ENCODE data around the gene PRSS36.
"Not testable (repeated sequence)": the region's sequence is repeated elsewhere in the genome, so short reads cannot be mapped to it uniquely, and the experiment has no call there.

The PRSS36 gene

GRCh38 chr16:31149894-31150890 lies at the start of gene PRSS36:
Gene PRSS36 (minus strand): TSS chr16:31150066. CDS start chr16:31150035, 31 bp downstream.
- H3K36me3 Mint-ChIP-seq (ENCODE audit: low read depth), result no peaks in the 10 kb centered on the region
- H3K27me3 Mint-ChIP-seq (ENCODE audit: low read depth), result peaks cover 14% of the 10 kb centered on the region
- H3K4me1 Mint-ChIP-seq (ENCODE audit: low read depth), result no peaks in the 10 kb centered on the region

GRCh38 chr16:31199430-31200041 lies 49.7 kb upstream of the PRSS36 start:
- Mint-ChIP-seq H3K27ac (peak overlapping the region; percentile 24), H3K9me3 (no peaks in the 10 kb centered on the region), H3K36me3 (ENCODE audit: low read depth) (peaks cover 32% of the 10 kb centered on the region), H3K4me1 (ENCODE audit: low read depth) (peaks cover 49% of the 10 kb centered on the region), H3K4me3 (peak overlapping the region; percentile 28), H3K27me3 (ENCODE audit: low read depth) (no peaks in the 10 kb centered on the region)

More at GRCh38 chr16:31149894-31150890, at the start of gene PRSS36:
- Mint-ChIP-seq H3K27ac (no peak within 1 kb of the TSS), H3K9me3 (no peaks in the 10 kb centered on the region), H3K4me3 (no peak within 1 kb of the TSS)

- H3K27me3 Mint-ChIP-seq (ENCODE audit: low read depth), result no peaks in the 10 kb centered on the region
- no peaks in the 10 kb centered on the region for H3K9me3 Mint-ChIP-seq
- H3K27ac Mint-ChIP-seq, result peak overlapping the region; percentile 43
- peaks cover 47% of the 10 kb centered on the region for H3K4me1 Mint-ChIP-seq (ENCODE audit: low read depth)
- H3K36me3 Mint-ChIP-seq (ENCODE audit: low read depth), result peaks cover 35% of the 10 kb centered on the region
- no peak overlapping the region for H3K4me3 Mint-ChIP-seq
These were observed 48.5 kb upstream of the PRSS36 start for GRCh38 chr16:31198207-31198882.

- no peak overlapping the region for H3K4me3 Mint-ChIP-seq
- H3K36me3 Mint-ChIP-seq (ENCODE audit: low read depth), result peaks cover 44% of the 10 kb centered on the region
- H3K4me1 Mint-ChIP-seq (ENCODE audit: low read depth), result peaks cover 49% of the 10 kb centered on the region
- H3K27me3 Mint-ChIP-seq (ENCODE audit: low read depth), result no peaks in the 10 kb centered on the region
- H3K9me3 Mint-ChIP-seq, result no peaks in the 10 kb centered on the region
- no peak overlapping the region for H3K27ac Mint-ChIP-seq
These were observed 46.6 kb upstream of the PRSS36 start for GRCh38 chr16:31196324-31197088.

- H3K9me3 Mint-ChIP-seq; H3K27ac Mint-ChIP-seq; H3K4me3 Mint-ChIP-seq; H3K27me3 Mint-ChIP-seq (ENCODE audit: low read depth): not testable (repeated sequence)
- Mint-ChIP-seq H3K36me3 (ENCODE audit: low read depth) (peaks cover 45% of the 10 kb centered on the region), H3K4me1 (ENCODE audit: low read depth) (peaks cover 46% of the 10 kb centered on the region)
These were observed 46.0 kb upstream of the PRSS36 start for GRCh38 chr16:31195861-31196260.

- Mint-ChIP-seq H3K9me3 (no peaks in the 10 kb centered on the region), H3K4me1 (ENCODE audit: low read depth) (peaks cover 48% of the 10 kb centered on the region), H3K27ac (peak overlapping the region; percentile 32), H3K4me3 (no peak overlapping the region), H3K27me3 (ENCODE audit: low read depth) (no peaks in the 10 kb centered on the region), H3K36me3 (ENCODE audit: low read depth) (peaks cover 52% of the 10 kb centered on the region)
These were observed 45.0 kb upstream of the PRSS36 start for GRCh38 chr16:31194898-31195297.

- H3K4me1 Mint-ChIP-seq (ENCODE audit: low read depth), result peaks cover 45% of the 10 kb centered on the region
- H3K27ac Mint-ChIP-seq, result no peak overlapping the region
- H3K9me3 Mint-ChIP-seq, result no peaks in the 10 kb centered on the region
- no peaks in the 10 kb centered on the region for H3K27me3 Mint-ChIP-seq (ENCODE audit: low read depth)
- peaks cover 57% of the 10 kb centered on the region for H3K36me3 Mint-ChIP-seq (ENCODE audit: low read depth)
- no peak overlapping the region for H3K4me3 Mint-ChIP-seq
These were observed 44.0 kb upstream of the PRSS36 start for GRCh38 chr16:31193874-31194273.

- Mint-ChIP-seq H3K36me3 (ENCODE audit: low read depth) (peaks cover 62% of the 10 kb centered on the region), H3K27ac (no peak overlapping the region), H3K4me1 (ENCODE audit: low read depth) (peaks cover 41% of the 10 kb centered on the region), H3K9me3 (no peaks in the 10 kb centered on the region), H3K4me3 (no peak overlapping the region), H3K27me3 (ENCODE audit: low read depth) (no peaks in the 10 kb centered on the region)
These were observed 43.2 kb upstream of the PRSS36 start for GRCh38 chr16:31192856-31193642.

- no peaks in the 10 kb centered on the region for H3K27me3 Mint-ChIP-seq (ENCODE audit: low read depth)
- H3K4me3 Mint-ChIP-seq, result no peak overlapping the region
- peaks cover 43% of the 10 kb centered on the region for H3K4me1 Mint-ChIP-seq (ENCODE audit: low read depth)
- H3K36me3 Mint-ChIP-seq (ENCODE audit: low read depth), result peaks cover 69% of the 10 kb centered on the region
- no peaks in the 10 kb centered on the region for H3K9me3 Mint-ChIP-seq
- peak overlapping the region; percentile 31 for H3K27ac Mint-ChIP-seq
These were observed 42.0 kb upstream of the PRSS36 start for GRCh38 chr16:31191697-31192428.

- peak overlapping the region; percentile 61 for H3K27ac Mint-ChIP-seq
- H3K9me3 Mint-ChIP-seq, result no peaks in the 10 kb centered on the region
- peaks cover 48% of the 10 kb centered on the region for H3K4me1 Mint-ChIP-seq (ENCODE audit: low read depth)
- no peaks in the 10 kb centered on the region for H3K27me3 Mint-ChIP-seq (ENCODE audit: low read depth)
- no peak overlapping the region for H3K4me3 Mint-ChIP-seq
- peaks cover 73% of the 10 kb centered on the region for H3K36me3 Mint-ChIP-seq (ENCODE audit: low read depth)
These were observed 41.1 kb upstream of the PRSS36 start for GRCh38 chr16:31190818-31191444.

GRCh38 chr16:31190061-31190460 lies 40.2 kb upstream of the PRSS36 start:
- H3K4me3 Mint-ChIP-seq, result no peak overlapping the region
- H3K27me3 Mint-ChIP-seq (ENCODE audit: low read depth), result no peaks in the 10 kb centered on the region
- H3K9me3 Mint-ChIP-seq, result no peaks in the 10 kb centered on the region
- peaks cover 57% of the 10 kb centered on the region for H3K4me1 Mint-ChIP-seq (ENCODE audit: low read depth)
- peak overlapping the region; percentile 55 for H3K27ac Mint-ChIP-seq
- peaks cover 77% of the 10 kb centered on the region for H3K36me3 Mint-ChIP-seq (ENCODE audit: low read depth)

GRCh38 chr16:31189412-31189778 lies 39.5 kb upstream of the PRSS36 start:
- H3K9me3 Mint-ChIP-seq, result no peaks in the 10 kb centered on the region

More at GRCh38 chr16:31189412-31189778, 39.5 kb upstream of the PRSS36 start:
- Mint-ChIP-seq H3K27me3 (ENCODE audit: low read depth) (no peaks in the 10 kb centered on the region), H3K4me3 (no peak overlapping the region), H3K36me3 (ENCODE audit: low read depth) (peaks cover 78% of the 10 kb centered on the region), H3K27ac (peak overlapping the region; percentile 29), H3K4me1 (ENCODE audit: low read depth) (peaks cover 63% of the 10 kb centered on the region)
